Measurements from ENCODE around the gene B4GALNT2.
A peak's percentile ranks its signal among the peaks of the same experiment; 100 is the strongest.
"Not testable (repeated sequence)": the region's sequence is repeated elsewhere in the genome, so short reads cannot be mapped to it uniquely, and the experiment has no call there.

The B4GALNT2 gene, protein sequence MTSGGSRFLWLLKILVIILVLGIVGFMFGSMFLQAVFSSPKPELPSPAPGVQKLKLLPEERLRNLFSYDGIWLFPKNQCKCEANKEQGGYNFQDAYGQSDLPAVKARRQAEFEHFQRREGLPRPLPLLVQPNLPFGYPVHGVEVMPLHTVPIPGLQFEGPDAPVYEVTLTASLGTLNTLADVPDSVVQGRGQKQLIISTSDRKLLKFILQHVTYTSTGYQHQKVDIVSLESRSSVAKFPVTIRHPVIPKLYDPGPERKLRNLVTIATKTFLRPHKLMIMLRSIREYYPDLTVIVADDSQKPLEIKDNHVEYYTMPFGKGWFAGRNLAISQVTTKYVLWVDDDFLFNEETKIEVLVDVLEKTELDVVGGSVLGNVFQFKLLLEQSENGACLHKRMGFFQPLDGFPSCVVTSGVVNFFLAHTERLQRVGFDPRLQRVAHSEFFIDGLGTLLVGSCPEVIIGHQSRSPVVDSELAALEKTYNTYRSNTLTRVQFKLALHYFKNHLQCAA

DNA sequence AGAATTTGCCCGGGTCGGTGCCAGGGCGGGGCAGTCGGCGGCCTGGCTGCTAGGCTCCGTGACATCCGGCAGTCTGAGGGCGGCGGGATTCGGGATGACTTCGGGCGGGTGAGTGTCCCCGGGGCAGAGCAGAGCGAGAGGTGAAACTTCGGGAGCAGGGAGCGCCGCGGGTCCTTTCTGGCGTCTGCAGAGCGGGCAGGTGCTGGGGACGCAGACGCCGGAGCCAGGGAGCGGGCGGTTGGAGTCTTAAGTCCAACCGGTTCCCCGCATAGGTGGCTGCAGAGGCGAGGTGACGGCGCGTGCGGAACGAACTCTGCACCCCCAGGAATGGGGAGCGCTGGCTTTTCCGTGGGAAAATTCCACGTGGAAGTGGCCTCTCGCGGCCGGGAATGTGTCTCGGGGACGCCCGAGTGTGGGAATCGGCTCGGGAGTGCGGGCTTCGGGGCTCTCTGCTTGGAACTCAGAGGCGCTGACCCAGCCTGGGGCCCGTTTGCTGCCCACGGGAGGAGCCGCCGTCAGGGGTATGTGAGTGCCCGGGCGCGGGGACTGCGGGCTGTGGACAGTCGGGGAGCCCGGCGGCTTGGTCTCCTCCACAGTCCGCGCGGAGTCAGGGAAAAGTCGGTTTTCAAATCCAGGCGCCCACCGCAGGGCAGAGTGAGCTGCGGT lies at the start of gene B4GALNT2:
Gene B4GALNT2 (plus strand): TSS at position 71 of the 666 bp plus-strand sequence. CDS start 24 bp downstream, at position 95.
- peaks cover 0 to 66% of the 10 kb centered on the region in 2 donors for H3K27me3 ChIP-seq
- no peaks in the 10 kb centered on the region for H3K36me3 ChIP-seq
- intact Hi-C loops (cut with DNase I; ENCODE audit: low total_unique reads) = no loop called here
- peaks cover 0 to 12% (median 0%) of the 10 kb centered on the region in 3 donors for H3K9me3 ChIP-seq
- peaks cover 0 to 10% (median 7%) of the 10 kb centered on the region in 4 donors for H3K4me1 ChIP-seq
- DNase-seq = no peak
- no peak within 1 kb of the TSS for H3K27ac ChIP-seq
- TF ChIP-seq, protein P1, sequence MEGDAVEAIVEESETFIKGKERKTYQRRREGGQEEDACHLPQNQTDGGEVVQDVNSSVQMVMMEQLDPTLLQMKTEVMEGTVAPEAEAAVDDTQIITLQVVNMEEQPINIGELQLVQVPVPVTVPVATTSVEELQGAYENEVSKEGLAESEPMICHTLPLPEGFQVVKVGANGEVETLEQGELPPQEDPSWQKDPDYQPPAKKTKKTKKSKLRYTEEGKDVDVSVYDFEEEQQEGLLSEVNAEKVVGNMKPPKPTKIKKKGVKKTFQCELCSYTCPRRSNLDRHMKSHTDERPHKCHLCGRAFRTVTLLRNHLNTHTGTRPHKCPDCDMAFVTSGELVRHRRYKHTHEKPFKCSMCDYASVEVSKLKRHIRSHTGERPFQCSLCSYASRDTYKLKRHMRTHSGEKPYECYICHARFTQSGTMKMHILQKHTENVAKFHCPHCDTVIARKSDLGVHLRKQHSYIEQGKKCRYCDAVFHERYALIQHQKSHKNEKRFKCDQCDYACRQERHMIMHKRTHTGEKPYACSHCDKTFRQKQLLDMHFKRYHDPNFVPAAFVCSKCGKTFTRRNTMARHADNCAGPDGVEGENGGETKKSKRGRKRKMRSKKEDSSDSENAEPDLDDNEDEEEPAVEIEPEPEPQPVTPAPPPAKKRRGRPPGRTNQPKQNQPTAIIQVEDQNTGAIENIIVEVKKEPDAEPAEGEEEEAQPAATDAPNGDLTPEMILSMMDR (IDR thresholded peaks at IDR 0.05) = no peak
- peak within 1 kb of the TSS in 1 of 2 donors; percentile 13 for H3K4me3 ChIP-seq

DNA sequence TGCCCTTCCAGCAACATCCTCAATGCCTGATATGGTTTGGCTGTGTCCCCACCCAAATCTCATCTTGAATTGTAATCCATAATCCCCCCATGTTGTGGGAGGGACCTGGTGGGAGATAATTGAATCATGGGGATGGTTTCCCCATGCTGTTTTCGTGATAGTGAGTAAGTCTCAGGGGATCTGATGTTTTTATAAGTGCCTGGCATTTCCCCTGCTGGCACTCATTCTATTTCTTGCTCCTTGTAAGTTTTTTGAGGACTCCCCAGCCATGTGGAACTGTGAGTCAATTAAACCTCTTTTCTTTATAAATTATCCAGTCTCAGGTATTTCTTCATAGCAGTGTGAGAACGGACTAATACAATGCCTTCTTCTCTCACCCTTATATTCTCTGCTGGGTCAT lies 47.5 kb upstream of the B4GALNT2 start:
- H3K27me3 ChIP-seq = peaks cover 0 to 38% of the 10 kb centered on the region in 2 donors
- H3K9me3 ChIP-seq; H3K36me3 ChIP-seq; DNase-seq; H3K27ac ChIP-seq; H3K4me1 ChIP-seq; intact Hi-C loops (cut with DNase I; ENCODE audit: low total_unique reads); H3K4me3 ChIP-seq: not testable (repeated sequence)

DNA sequence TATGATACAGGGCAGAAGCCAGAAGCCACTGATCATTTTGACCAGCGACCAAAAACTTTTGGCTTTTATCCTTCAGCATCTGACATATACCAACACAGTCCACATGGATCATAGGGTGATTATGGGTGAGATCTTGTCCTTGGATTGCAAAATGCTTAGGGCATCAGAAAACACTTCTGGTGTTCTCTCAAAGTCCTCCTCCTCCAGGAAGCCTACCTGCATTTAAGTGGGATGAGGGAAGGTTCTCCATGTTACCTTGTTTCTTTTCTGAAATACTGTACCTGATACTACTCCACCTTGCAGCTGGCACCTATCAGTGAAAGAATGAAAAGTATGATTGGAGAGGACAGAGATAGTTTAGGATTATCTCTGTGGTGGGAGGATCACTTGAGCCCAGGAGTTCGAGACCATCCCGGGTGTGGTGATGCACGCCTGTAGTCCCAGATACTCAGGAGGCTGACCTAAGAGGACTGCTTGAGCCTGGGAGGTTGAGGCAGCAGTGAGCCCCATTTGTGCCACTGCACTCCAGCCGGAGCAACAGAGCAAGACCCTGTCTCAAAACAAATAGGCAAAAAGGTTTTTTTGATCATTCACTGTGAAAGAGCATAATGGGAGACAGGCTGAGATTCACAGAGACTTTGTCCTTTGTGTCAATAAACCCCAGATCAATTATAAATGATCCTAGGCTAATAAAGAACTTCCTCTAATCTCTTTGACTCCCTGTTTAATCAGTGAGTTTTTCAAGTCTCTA lies 46.8 kb upstream of the B4GALNT2 start:
- Histone ChIP-seq H3K9me3 (no peaks in the 10 kb centered on the region), H3K27me3 (peaks cover 0 to 38% of the 10 kb centered on the region in 2 donors), H3K27ac (no peak overlapping the region), H3K4me1 (no peaks in the 10 kb centered on the region), H3K36me3 (no peaks in the 10 kb centered on the region), H3K4me3 (no peak overlapping the region)
- no peak for DNase-seq
- TF ChIP-seq, protein P1 (IDR thresholded peaks at IDR 0.05) = no peak
- intact Hi-C loops (cut with DNase I; ENCODE audit: low total_unique reads) = no loop called here

DNA sequence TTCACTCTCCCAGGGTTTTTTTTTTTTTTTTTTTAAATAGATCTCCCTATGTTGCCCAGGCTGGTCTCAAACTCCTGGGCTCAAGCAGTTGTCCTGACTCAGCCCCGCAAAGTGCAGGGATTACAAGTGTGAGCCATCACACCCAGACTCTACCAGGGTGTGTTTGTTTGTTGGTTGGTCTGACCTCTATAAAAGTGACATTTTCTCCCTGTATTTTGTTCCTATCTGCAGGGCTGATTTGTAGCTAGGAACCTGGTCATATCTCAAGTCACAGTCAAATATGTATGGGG lies 46.3 kb upstream of the B4GALNT2 start:
- Histone ChIP-seq H3K27ac (no peak overlapping the region), H3K4me3 (no peak overlapping the region), H3K36me3 (no peaks in the 10 kb centered on the region), H3K9me3 (no peaks in the 10 kb centered on the region), H3K4me1 (no peaks in the 10 kb centered on the region), H3K27me3 (peaks cover 0 to 38% of the 10 kb centered on the region in 2 donors)
- intact Hi-C loops (cut with DNase I; ENCODE audit: low total_unique reads) = no loop called here
- no peak for DNase-seq
- TF ChIP-seq, protein P1 (IDR thresholded peaks at IDR 0.05) = no peak

DNA sequence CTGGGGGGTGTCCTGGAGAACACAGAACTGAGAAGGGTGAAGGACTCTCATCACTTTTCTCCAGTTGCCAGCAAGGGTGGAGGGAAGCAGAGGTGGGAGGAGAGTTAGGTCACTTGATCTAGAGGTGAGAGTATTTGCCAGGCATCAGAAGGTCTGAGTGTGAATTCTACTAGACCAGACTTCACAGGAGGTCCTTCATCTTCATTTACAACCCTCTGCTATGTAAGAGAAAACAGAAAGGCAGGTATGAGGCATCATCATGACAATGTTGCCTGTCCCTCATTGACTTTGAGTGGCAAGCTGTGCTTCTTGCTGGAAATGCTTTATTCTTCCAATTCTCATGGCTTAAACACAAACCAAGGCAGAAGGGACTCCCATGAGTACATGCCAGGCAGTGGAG lies 45.9 kb upstream of the B4GALNT2 start:
- no peaks in the 10 kb centered on the region for H3K4me1 ChIP-seq
- H3K4me3 ChIP-seq = no peak overlapping the region
- H3K36me3 ChIP-seq = no peaks in the 10 kb centered on the region
- H3K9me3 ChIP-seq = no peaks in the 10 kb centered on the region
- H3K27ac ChIP-seq = no peak overlapping the region
- TF ChIP-seq, protein P1 (IDR thresholded peaks at IDR 0.05) = no peak
- intact Hi-C loops (cut with DNase I; ENCODE audit: low total_unique reads) = no loop called here
- H3K27me3 ChIP-seq = peaks cover 0 to 38% of the 10 kb centered on the region in 2 donors
- DNase-seq = no peak

Data from tibial artery (tissue), 4 donors.